GM21619 (cell line): ENCODE measurements around the gene C1QTNF5.
A peak's percentile ranks its signal among the peaks of the same experiment; 100 is the strongest.
"Not testable (repeated sequence)": the region's sequence is repeated elsewhere in the genome, so short reads cannot be mapped to it uniquely, and the experiment has no call there.

Experiments used
- ATAC-seq: cut with Tn5 transposase; IDR thresholded peaks from one replicate; pipeline ENCODE4 v1.9.1; 2021; ENCODE audit not compliant: unreplicated experiment

The C1QTNF5 gene

DNA sequence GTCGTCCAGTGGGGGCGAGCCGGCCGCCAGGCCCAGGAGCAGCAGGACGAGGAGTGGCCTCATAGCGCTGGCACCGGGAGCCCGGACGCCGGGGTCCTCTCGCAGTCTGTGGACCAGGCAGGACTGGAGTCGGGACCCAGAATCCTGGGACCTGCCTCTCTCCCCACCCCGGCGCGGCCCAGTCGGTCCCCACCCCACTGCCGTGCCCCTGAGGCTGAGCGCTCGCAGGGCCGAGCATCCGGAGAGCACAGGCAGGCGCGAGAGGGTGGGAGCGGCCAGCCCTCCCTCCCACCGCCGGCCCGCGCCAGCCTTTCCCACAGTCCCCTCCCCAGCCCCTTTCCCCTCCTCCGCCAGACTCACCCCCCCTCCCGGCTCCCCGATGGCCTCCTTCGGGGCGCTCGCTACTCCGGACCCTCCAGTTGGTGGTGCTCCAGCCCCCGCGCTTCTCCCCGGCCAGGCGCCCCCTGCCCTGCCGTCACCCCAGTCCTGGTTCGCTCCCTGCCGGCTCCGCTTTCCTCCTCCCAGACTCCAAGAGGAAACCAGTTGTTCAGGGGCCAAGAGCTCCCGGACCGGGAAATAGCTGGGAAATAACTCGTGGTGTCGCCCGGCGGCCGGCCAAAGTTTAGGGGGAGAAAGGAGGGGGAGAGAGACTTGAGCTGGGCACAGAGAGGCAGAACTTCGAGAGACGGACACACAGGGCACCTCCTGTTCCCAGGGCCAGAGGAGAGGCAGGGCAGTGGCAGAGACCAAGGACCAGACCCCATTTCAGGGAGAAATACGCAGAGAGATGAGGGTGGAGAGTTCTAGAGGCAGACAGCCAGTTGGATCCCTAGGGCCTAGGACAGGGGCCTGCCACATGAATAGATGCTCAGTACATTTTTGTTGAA, at the start of gene C1QTNF5:
Gene C1QTNF5 (minus strand): TSS at position 549 of the 887 bp plus-strand sequence. CDS start 486 bp downstream, at position 63.
- ATAC-seq = no peak

DNA sequence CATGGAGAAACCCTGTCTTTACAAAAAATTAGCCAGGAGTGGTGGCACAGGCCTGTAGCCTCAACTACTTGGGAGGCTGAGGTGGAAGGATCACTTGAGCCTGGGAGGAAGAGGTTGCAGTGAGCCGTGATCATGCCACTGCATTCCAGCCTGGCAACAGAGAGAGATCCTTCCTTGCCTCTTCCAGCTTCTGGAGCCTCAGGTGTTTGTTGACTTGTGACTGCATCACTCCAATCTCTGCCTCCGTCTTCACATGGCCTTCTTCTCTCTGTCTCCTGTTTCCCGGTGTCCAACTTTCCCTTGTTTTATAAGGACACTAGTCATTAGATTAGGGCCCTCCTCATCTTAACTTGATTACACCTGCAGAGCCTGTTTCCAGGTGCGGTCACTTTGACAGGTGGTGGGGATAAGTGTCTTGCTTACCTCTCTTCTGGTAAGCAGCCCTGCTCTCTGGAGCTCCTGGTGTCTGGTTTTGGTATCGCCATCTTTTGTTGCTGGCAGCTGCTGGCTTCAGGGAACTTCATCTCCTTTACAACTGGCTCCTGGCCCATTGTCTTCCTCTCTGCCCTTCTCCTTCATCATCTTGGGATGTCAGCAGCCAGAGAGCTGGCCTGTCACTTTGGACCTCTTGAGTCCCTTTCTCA, 49.0 kb upstream of the C1QTNF5 start:
- no peak for ATAC-seq

DNA sequence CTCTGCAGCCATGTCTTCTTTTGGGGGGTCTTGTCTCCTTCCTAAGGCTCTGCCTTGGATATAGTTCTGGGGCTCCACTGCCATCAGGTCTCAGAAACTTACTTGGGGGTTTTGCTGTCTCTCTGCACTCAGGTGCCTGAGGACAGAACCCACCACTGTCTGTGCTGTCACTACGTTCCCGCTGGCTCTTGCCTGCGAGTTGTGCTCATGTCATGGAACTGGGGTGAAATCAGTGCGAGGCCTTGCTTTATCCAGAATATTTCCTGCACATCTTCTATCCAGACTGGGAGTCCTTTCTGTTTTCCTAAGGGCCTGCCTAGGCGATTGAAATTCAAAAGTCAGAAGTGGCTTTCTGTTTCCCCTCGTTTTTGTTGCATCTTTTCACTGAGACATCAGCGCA, 47.4 kb upstream of the C1QTNF5 start:
- ATAC-seq = no peak

DNA sequence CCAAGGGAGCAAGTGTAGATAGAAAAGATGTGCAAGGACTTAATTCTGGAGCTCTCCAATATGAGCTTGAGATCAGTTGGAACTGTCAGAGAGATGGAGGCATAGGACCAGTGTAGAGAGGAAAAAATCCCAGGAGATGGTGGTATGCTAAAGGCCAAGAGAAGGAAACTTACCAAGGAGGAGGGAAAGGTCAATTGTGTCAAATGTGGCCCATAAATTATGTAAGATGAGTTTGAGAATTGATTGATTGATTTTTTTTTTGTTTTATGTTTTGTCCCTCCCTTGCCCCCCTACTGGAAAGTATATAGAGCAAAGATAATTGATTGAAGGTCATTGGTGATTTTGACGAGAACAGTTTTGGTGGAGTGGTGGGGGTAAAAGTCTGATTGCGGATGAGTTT, 43.6 kb upstream of the C1QTNF5 start:
- ATAC-seq = no peak

GRCh38 chr11:119382513-119382912, 41.8 kb upstream of the C1QTNF5 start:
- ATAC-seq = not testable (repeated sequence)

DNA sequence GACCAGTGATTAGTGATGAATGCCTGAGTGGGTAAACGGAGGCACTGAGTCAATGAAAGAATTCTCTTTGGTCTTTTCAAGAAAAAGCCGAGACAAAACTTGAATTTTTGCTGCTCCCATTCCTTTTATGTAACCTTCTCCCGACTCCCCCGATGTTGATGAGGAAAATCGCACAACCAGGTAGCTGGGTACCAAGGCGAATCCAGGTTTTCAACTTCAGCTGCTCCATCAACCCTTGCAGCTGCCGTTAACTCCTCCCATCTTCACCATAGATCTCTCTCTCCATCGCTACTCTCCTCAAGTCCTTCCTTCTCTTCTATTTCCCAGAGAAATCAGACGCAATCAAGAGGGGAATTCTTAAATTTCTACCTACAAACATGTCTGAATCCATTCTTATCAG, 41.4 kb upstream of the C1QTNF5 start:
- no peak for ATAC-seq

DNA sequence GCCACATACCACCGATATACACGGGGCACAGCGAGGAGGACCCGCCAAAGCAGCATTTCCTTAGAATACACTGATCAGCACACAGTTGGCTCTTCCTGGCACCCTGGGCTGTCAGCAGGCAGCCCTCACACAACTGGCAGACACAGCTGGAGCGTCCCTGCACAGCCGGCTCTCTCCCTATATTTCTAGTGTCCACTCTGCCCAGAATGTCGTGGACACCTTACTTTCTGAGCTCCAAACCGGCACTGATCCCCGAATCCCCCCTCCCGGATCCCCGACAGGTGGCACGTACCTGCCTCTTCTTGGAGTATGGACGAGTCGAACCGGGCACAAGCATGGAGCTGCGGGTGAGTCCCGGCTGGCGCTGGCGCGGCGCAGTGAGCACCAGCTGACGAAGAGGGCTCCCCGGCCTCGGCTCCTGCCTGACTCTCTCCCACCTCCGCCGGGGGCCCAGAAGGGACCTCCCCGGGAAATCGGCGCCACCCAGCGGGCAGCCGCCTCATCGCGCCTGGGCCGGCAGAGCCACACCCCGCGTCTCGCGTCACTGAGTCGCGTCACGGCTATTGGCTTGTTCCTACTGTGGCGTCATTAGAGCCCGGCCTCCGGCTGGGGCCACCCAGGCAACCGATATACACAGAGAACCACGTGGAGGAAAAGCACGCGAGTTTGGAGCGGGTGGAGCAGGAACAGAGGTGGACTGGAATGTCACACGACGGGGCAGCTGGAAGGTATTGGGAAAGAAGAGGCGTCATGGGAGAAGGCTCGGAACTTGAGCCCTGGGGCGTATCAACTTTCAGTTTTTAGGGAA, 40.7 kb upstream of the C1QTNF5 start, which contains the start of gene USP2:
Gene USP2 (minus strand): TSS at position 510 of the 808 bp plus-strand sequence. CDS start 8,210 bp downstream, outside the sequence.
- ATAC-seq = peak; percentile 99

GRCh38 chr11:119380827-119381180, 40.1 kb upstream of the C1QTNF5 start:
- no peak for ATAC-seq

- no peak for ATAC-seq
These were observed 39.6 kb upstream of the C1QTNF5 start for GRCh38 chr11:119380160-119380826.

GRCh38 chr11:119378851-119379465, 38.3 kb upstream of the C1QTNF5 start:
- no peak for ATAC-seq

- ATAC-seq = no peak
These were observed 37.4 kb upstream of the C1QTNF5 start for GRCh38 chr11:119377961-119378667.

DNA sequence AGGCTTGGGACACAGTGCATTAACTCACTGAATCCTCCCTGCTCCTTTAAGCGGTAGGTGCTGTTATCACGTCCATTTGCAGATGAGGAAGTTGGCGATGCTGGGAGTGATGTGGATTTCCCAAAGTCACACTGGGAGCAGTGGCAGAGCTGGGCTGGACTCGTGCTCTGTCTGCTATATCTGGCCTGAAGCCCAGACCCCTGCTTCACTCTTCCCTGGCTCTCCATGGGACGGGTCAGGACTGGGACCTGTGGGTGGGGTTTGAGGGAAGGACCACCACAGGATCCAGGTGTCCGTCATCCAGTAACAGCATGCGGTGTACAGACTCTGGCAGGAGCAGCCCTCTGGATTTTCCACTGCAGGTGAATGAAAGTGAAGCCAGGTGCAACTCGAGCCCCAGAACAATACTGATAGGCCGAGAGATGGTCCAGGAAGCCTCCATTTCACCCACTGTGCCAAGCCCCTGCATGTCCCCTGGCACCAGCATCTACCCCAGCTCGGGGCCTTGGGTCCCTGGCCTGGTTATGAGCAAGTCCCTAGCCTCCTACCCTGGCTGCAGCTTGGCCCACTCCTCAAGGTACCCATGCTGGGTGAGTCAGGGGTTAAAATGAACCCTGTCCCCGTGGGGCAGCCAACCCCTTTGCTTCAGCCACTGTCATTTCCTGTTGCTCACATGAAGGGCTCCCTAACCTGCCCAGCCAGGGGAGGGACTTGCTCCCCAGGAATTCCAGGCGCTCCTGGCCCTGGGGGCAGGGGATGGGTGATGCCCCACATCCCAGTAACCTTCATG, 36.6 kb upstream of the C1QTNF5 start:
- no peak for ATAC-seq

- no peak for ATAC-seq
These were observed 35.6 kb upstream of the C1QTNF5 start for GRCh38 chr11:119376197-119376847.

- ATAC-seq = no peak
These were observed 34.9 kb upstream of the C1QTNF5 start for GRCh38 chr11:119375337-119376196.

DNA sequence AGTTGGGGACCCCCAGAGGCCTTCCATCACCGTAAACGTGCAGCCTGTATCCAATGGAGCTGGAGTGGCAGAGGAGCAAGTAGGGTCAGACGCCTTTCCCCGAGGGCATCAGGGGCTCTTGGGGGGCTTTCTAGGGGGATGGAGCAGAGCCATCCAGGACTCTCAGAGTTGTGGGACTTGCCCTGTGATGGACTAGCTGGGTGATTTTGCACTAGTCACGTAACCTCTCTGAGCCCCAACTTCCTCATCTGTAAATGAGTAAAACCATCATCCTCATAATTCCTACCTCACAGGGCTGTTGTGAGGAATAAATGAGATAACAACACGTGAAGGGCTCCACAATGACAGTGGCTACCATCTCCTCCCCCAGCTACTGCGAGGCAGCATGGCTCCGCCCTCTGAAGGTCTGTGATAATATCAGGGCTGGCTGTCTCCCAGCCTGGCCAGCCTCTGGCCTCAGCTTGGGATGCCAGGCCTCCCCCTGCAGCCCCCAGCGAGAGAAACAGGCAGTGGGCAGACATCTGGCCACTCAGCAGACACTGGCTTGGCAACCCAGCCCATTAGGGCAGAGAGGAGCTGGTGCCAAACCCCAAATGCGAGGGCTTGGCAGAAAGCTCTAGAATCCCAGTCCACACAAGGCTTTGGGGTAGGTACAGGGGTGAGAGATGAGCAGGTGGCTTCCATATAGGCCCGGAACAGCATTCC, 34.1 kb upstream of the C1QTNF5 start:
- ATAC-seq = no peak

GRCh38 chr11:119373921-119374631, 33.4 kb upstream of the C1QTNF5 start:
- ATAC-seq = no peak
